Measurements from ENCODE around the gene CAP1.

CAP1 gene

DNA sequence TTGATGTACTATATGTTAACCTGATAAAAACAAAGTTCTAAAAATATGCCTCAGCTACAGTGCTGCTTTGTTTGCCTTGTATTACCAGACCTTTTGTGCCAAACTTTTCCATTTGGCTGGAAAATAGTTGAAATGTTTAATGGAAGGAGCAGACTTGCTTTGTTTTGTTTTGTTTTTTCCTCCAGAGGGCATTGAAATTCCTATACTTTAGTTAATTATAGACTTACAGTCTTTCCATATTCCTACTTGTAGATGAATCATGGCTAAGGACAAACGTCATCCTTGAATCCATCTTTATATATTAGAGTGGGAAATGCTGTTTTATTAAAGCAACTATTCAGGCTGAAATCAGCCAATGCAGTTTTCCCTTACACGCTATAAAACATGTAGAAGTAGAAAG is 6.7 kb downstream of the CAP1 start:
- in situ Hi-C loops (cut with HindIII; ENCODE audit: low sequenced_read_pairs), result no loop called here
- H3K4me3 ChIP-seq (ENCODE audit: low read depth, low read length), result no peak overlapping the region

DNA sequence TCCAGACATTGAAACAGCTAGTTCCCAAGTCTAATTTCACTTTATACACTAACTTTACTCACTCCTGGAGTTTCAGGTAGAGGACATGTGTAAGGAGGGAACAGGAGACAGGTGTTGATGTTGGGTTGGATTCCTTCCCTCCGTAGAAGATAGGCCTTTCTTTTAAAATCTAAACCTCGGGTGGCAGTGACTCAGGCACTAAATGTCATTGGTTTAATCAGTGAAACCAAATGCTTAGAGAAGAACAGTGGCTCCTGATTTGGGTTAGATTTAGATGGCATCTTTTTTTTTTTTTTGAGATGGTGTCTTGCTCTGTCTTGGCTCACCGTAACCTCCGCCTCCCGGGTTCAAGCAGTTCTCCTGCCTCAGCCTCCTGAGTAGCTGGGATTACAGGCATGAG is 7.2 kb downstream of the CAP1 start:
- no peak for DNase-seq (ENCODE audit: low read depth, low spot score)
- in situ Hi-C loops (cut with HindIII; ENCODE audit: low sequenced_read_pairs), result no loop called here
- TF ChIP-seq, protein P1, sequence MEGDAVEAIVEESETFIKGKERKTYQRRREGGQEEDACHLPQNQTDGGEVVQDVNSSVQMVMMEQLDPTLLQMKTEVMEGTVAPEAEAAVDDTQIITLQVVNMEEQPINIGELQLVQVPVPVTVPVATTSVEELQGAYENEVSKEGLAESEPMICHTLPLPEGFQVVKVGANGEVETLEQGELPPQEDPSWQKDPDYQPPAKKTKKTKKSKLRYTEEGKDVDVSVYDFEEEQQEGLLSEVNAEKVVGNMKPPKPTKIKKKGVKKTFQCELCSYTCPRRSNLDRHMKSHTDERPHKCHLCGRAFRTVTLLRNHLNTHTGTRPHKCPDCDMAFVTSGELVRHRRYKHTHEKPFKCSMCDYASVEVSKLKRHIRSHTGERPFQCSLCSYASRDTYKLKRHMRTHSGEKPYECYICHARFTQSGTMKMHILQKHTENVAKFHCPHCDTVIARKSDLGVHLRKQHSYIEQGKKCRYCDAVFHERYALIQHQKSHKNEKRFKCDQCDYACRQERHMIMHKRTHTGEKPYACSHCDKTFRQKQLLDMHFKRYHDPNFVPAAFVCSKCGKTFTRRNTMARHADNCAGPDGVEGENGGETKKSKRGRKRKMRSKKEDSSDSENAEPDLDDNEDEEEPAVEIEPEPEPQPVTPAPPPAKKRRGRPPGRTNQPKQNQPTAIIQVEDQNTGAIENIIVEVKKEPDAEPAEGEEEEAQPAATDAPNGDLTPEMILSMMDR (IDR thresholded peaks at IDR 0.05; ENCODE audit: low read depth, low read length), result no peak
- H3K4me3 ChIP-seq (ENCODE audit: low read depth, low read length), result no peak overlapping the region

More for the DNA sequence above, 6.7 kb downstream of the CAP1 start:
- no peak for DNase-seq (ENCODE audit: low read depth, low spot score)
- TF ChIP-seq, protein P1 (IDR thresholded peaks at IDR 0.05; ENCODE audit: low read depth, low read length), result no peak

DNA sequence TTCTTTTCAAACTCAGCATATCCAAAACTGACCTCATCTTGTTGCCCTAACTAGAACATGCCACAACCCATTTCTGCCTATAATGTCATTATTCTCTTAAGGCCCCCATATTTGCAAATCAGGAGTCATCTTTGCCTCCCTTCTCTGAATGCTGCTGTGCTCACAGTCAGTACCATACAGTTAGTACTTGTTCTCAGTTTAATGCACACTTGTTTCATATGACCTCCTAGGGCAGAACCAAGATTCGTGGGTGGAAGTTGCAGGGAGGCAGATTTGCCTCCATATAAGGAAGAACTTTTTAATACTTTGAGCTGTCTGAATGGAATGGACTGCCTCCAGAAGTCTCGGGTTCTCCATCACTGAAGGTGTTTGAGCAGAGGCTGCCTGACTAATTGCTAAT is 9.2 kb downstream of the CAP1 start:
- in situ Hi-C loops (cut with HindIII; ENCODE audit: low sequenced_read_pairs), result no loop called here
- TF ChIP-seq, protein P1 (IDR thresholded peaks at IDR 0.05; ENCODE audit: low read depth, low read length), result no peak
- no peak overlapping the region for H3K4me3 ChIP-seq (ENCODE audit: low read depth, low read length)
- no peak for DNase-seq (ENCODE audit: low read depth, low spot score)

DNA sequence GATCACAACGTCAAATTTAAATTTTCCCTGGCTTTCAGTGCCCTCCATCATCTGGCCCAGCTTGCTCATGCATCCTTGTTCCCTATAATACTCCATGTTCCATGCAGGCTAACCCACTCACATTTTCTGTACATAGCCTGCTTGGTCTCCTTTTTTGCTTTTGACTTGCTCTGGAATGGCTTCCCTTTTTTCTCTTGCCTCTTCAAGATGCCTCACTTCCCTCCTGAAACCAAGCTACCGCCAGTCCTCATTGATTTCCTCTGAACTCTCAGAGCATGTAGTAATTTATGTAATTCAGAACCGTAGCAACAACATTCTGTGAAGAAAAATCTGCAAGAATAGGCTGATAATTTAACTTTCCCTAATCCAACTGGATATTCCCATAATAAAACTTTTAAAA is 10.3 kb downstream of the CAP1 start:
- H3K4me3 ChIP-seq (ENCODE audit: low read depth, low read length), result no peak overlapping the region
- DNase-seq (ENCODE audit: low read depth, low spot score), result no peak
- in situ Hi-C loops (cut with HindIII; ENCODE audit: low sequenced_read_pairs), result no loop called here
- TF ChIP-seq, protein P1 (IDR thresholded peaks at IDR 0.05; ENCODE audit: low read depth, low read length), result no peak

DNA sequence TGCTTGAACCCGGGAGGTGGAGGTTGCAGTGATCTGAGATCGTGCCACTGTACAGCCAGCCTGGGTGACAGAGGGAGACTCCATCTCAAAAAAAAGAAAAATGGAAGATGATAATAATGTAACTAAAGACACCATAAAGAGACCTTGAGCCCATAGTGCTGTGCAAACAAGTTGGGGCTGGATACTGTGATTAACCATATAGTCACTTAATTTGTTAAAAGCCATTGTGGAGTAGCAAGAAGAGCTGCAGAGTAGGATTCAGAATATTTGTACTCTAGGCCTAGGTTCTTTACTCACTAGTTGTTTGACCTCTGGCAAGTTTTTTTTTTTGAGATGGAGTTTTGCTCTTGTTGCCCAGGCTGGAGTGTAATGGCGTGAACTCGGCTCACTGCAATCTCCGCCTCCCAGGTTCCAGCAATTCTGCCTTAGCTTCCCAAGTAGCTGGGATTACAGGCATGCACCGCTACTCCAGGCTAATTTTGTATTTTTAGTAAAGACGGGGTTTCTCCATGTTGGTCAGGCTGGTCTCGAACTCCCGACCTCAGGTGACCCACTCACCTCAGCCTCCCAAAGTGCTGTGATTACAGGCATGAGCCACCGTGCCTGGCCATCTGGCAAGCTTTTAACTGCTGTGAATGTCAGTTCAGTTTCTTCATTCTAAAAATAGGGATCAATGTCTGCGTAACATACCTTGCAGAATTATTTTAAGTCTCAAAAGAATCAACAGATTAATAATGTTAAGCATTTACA is 12.8 kb downstream of the CAP1 start:
- in situ Hi-C loops (cut with HindIII; ENCODE audit: low sequenced_read_pairs), result no loop called here
- TF ChIP-seq, protein P1 (IDR thresholded peaks at IDR 0.05; ENCODE audit: low read depth, low read length), result no peak
- no peak overlapping the region for H3K4me3 ChIP-seq (ENCODE audit: low read depth, low read length)
- no peak for DNase-seq (ENCODE audit: low read depth, low spot score)

DNA sequence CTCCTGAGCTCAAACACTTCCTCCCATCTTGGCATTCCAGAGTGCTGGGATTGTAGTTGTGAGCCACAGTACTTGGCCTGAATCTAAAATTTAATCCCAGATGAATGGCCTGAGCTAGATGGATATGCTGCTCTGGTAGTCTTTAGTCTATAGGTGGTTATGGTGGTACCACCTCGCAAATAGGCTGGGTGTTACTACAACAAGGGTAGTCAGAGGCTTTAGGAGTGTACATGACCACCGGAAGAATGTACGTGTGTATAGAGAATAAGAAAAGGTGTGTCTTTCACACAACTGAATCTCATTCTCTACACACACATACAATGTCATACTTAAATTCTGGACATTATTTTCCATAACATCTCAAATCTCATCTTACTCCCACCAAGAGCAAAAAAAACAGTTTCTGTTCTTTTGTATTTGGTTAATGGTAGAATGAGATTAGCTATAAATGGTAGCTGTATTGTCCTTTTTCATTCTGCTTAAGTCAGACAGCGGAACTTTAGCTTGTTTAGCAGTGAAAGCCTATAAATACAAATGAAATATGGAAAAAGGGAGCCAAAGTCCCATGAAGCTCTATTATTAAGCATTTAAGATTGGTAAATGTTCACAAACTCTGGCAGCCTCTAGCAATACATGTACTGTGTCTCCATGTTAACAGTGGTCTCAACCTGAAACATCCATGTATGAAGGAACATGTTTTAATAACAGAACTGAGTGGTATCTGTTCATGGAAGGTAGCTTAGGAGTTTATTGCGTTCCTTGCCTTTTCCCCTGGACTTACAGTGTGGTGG is 16.2 kb downstream of the CAP1 start:
- no peak for DNase-seq (ENCODE audit: low read depth, low spot score)
- in situ Hi-C loops (cut with HindIII; ENCODE audit: low sequenced_read_pairs), result no loop called here
- TF ChIP-seq, protein P1 (IDR thresholded peaks at IDR 0.05; ENCODE audit: low read depth, low read length), result no peak
- no peak overlapping the region for H3K4me3 ChIP-seq (ENCODE audit: low read depth, low read length)
